ENCODE measurements around the gene TMEM208.

- TF ChIP-seq, protein P1, sequence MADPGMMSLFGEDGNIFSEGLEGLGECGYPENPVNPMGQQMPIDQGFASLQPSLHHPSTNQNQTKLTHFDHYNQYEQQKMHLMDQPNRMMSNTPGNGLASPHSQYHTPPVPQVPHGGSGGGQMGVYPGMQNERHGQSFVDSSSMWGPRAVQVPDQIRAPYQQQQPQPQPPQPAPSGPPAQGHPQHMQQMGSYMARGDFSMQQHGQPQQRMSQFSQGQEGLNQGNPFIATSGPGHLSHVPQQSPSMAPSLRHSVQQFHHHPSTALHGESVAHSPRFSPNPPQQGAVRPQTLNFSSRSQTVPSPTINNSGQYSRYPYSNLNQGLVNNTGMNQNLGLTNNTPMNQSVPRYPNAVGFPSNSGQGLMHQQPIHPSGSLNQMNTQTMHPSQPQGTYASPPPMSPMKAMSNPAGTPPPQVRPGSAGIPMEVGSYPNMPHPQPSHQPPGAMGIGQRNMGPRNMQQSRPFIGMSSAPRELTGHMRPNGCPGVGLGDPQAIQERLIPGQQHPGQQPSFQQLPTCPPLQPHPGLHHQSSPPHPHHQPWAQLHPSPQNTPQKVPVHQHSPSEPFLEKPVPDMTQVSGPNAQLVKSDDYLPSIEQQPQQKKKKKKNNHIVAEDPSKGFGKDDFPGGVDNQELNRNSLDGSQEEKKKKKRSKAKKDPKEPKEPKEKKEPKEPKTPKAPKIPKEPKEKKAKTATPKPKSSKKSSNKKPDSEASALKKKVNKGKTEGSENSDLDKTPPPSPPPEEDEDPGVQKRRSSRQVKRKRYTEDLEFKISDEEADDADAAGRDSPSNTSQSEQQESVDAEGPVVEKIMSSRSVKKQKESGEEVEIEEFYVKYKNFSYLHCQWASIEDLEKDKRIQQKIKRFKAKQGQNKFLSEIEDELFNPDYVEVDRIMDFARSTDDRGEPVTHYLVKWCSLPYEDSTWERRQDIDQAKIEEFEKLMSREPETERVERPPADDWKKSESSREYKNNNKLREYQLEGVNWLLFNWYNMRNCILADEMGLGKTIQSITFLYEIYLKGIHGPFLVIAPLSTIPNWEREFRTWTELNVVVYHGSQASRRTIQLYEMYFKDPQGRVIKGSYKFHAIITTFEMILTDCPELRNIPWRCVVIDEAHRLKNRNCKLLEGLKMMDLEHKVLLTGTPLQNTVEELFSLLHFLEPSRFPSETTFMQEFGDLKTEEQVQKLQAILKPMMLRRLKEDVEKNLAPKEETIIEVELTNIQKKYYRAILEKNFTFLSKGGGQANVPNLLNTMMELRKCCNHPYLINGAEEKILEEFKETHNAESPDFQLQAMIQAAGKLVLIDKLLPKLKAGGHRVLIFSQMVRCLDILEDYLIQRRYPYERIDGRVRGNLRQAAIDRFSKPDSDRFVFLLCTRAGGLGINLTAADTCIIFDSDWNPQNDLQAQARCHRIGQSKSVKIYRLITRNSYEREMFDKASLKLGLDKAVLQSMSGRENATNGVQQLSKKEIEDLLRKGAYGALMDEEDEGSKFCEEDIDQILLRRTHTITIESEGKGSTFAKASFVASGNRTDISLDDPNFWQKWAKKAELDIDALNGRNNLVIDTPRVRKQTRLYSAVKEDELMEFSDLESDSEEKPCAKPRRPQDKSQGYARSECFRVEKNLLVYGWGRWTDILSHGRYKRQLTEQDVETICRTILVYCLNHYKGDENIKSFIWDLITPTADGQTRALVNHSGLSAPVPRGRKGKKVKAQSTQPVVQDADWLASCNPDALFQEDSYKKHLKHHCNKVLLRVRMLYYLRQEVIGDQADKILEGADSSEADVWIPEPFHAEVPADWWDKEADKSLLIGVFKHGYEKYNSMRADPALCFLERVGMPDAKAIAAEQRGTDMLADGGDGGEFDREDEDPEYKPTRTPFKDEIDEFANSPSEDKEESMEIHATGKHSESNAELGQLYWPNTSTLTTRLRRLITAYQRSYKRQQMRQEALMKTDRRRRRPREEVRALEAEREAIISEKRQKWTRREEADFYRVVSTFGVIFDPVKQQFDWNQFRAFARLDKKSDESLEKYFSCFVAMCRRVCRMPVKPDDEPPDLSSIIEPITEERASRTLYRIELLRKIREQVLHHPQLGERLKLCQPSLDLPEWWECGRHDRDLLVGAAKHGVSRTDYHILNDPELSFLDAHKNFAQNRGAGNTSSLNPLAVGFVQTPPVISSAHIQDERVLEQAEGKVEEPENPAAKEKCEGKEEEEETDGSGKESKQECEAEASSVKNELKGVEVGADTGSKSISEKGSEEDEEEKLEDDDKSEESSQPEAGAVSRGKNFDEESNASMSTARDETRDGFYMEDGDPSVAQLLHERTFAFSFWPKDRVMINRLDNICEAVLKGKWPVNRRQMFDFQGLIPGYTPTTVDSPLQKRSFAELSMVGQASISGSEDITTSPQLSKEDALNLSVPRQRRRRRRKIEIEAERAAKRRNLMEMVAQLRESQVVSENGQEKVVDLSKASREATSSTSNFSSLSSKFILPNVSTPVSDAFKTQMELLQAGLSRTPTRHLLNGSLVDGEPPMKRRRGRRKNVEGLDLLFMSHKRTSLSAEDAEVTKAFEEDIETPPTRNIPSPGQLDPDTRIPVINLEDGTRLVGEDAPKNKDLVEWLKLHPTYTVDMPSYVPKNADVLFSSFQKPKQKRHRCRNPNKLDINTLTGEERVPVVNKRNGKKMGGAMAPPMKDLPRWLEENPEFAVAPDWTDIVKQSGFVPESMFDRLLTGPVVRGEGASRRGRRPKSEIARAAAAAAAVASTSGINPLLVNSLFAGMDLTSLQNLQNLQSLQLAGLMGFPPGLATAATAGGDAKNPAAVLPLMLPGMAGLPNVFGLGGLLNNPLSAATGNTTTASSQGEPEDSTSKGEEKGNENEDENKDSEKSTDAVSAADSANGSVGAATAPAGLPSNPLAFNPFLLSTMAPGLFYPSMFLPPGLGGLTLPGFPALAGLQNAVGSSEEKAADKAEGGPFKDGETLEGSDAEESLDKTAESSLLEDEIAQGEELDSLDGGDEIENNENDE (IDR thresholded peaks at IDR 0.05; ENCODE audit: insufficient replicate concordance, low read length) = no peak
- TF ChIP-seq, protein P2, sequence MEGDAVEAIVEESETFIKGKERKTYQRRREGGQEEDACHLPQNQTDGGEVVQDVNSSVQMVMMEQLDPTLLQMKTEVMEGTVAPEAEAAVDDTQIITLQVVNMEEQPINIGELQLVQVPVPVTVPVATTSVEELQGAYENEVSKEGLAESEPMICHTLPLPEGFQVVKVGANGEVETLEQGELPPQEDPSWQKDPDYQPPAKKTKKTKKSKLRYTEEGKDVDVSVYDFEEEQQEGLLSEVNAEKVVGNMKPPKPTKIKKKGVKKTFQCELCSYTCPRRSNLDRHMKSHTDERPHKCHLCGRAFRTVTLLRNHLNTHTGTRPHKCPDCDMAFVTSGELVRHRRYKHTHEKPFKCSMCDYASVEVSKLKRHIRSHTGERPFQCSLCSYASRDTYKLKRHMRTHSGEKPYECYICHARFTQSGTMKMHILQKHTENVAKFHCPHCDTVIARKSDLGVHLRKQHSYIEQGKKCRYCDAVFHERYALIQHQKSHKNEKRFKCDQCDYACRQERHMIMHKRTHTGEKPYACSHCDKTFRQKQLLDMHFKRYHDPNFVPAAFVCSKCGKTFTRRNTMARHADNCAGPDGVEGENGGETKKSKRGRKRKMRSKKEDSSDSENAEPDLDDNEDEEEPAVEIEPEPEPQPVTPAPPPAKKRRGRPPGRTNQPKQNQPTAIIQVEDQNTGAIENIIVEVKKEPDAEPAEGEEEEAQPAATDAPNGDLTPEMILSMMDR (IDR thresholded peaks at IDR 0.05; ENCODE audit: control extremely low read depth in 1 of 3, insufficient read depth in 1 of 3, low read depth in 1 of 3, low read length in 3 of 3) = no peak
- TF ChIP-seq BCL11A (IDR thresholded peaks at IDR 0.05; ENCODE audit: low read depth in 2 of 2, low read length in 2 of 2) = no peak
- TF ChIP-seq POLR2A (IDR thresholded peaks at IDR 0.05; ENCODE audit: control extremely low read depth in 1 of 2, low read depth in 2 of 2, low read length in 2 of 2) = no peak
- TF ChIP-seq, protein P3, sequence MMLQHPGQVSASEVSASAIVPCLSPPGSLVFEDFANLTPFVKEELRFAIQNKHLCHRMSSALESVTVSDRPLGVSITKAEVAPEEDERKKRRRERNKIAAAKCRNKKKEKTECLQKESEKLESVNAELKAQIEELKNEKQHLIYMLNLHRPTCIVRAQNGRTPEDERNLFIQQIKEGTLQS (IDR thresholded peaks at IDR 0.05; ENCODE audit: insufficient read depth, low read depth, low read length) = no peak
- no peak for TF ChIP-seq TAF7 (optimal IDR thresholded peaks at IDR 0.05; ENCODE audit: borderline replicate concordance, low read depth, low read length)
- no peak for TF ChIP-seq TAF1 (IDR thresholded peaks at IDR 0.05; ENCODE audit: low read depth, low read length)
- no peak for TF ChIP-seq TCF12 (IDR thresholded peaks at IDR 0.05; ENCODE audit: low read depth, low read length)
- TF ChIP-seq, protein P4, sequence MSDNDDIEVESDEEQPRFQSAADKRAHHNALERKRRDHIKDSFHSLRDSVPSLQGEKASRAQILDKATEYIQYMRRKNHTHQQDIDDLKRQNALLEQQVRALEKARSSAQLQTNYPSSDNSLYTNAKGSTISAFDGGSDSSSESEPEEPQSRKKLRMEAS (IDR thresholded peaks at IDR 0.05) = no peak
Observed at GRCh38 chr16:67255553-67256221, 28.8 kb downstream of the TMEM208 start.
